ENCODE results near the gene ACVR1B. TPM values are rescaled to one million over a fixed set of nuclear protein-coding genes. Genes with fewer than 3 reads are reported as not detected.
A peak's percentile ranks its signal among the peaks of the same experiment; 100 is the strongest.

ACVR1B gene
- total and polyA plus RNA-seq, 2 experiments from 2014 or later: 2.4 to 7.5 TPM

DNA sequence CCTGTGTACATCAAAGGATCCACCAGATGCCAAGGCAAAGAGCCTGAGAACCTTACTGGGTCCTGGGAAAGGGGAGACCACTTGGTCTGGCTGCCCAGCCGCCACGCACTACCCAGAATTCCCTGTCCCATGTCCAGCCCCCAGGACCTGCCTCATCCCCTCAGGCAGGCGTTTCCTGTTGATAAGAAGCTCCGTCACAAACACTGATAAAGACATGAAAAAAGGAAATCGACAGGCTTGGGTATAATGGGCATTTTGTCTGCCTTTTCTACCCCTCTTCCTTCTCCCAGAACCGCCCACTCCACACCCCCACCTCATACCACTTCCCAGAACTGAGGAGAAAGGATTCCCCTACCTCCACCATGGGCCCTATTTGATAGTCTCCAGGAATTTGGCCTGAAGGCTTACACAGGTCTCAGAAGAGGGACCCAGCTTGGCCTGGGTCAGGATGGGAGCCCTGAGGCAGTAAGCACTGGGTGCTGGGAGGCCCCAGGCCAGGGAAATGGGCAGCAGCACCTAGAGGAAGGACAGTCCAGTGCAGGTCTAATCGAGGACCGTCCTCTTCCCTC lies 25.4 kb upstream of the ACVR1B start (continued):
- TF ChIP-seq ETS1 (IDR thresholded peaks at IDR 0.05) (no peak), CREB1 (CRISPR knock-in tag; IDR thresholded peaks at IDR 0.05; ENCODE audit: low read depth) (no peak), EZH2 (IDR thresholded peaks at IDR 0.05; ENCODE audit: low read depth, unreplicated experiment) (no peak), POLR2AphosphoS5 (IDR thresholded peaks at IDR 0.05; ENCODE audit: low read depth) (no peak), JUNB (IDR thresholded peaks at IDR 0.05; ENCODE audit: unreplicated experiment) (no peak)

- no peaks in the 10 kb centered on the region for H3K9me2 ChIP-seq (ENCODE audit: insufficient read depth)
- Mint-ChIP-seq H3K27me3 (ENCODE audit: insufficient read depth, low read depth, poor library complexity) (peaks cover 8% of the 10 kb centered on the region), H3K36me3 (ENCODE audit: low read depth) (no peaks in the 10 kb centered on the region), H3K4me3 (no peak overlapping the region), H3K9me3 (no peaks in the 10 kb centered on the region), H3K4me1 (peaks cover 14% of the 10 kb centered on the region), H3K27ac (no peak overlapping the region)
- H3K27me3 ChIP-seq (ENCODE audit: insufficient read depth): peaks cover 14% of the 10 kb centered on the region
- H2AFZ ChIP-seq: no peak overlapping the region
- TF ChIP-seq ZNF462 (CRISPR knock-in tag; IDR thresholded peaks at IDR 0.05) (no peak), CREB1 (CRISPR knock-in tag; IDR thresholded peaks at IDR 0.05; ENCODE audit: low read depth) (no peak), STAT1 (IDR thresholded peaks at IDR 0.05; ENCODE audit: unreplicated experiment) (no peak), ZNF331 (CRISPR knock-in tag; IDR thresholded peaks at IDR 0.05; ENCODE audit: low read depth) (no peak), POLR2AphosphoS5 (IDR thresholded peaks at IDR 0.05; ENCODE audit: low read depth) (no peak)
- TF ChIP-seq, protein P1, sequence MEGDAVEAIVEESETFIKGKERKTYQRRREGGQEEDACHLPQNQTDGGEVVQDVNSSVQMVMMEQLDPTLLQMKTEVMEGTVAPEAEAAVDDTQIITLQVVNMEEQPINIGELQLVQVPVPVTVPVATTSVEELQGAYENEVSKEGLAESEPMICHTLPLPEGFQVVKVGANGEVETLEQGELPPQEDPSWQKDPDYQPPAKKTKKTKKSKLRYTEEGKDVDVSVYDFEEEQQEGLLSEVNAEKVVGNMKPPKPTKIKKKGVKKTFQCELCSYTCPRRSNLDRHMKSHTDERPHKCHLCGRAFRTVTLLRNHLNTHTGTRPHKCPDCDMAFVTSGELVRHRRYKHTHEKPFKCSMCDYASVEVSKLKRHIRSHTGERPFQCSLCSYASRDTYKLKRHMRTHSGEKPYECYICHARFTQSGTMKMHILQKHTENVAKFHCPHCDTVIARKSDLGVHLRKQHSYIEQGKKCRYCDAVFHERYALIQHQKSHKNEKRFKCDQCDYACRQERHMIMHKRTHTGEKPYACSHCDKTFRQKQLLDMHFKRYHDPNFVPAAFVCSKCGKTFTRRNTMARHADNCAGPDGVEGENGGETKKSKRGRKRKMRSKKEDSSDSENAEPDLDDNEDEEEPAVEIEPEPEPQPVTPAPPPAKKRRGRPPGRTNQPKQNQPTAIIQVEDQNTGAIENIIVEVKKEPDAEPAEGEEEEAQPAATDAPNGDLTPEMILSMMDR (conservative IDR thresholded peaks at IDR 0.05; ENCODE audit: low read depth in 2 of 2): peak; percentile 69 to 75
- H3K27ac ChIP-seq (ENCODE audit: low read depth): no peak overlapping the region
- H3K4me2 ChIP-seq: no peak overlapping the region
- no peak overlapping the region for H3K4me3 ChIP-seq
- H3K79me2 ChIP-seq (replicated peaks; ENCODE audit: insufficient read depth): no peaks in the 10 kb centered on the region
- H4K20me1 ChIP-seq (replicated peaks; ENCODE audit: insufficient read depth): no peaks in the 10 kb centered on the region
- peak; percentile 23 for ATAC-seq
- DNase-seq (ENCODE audit: low spot score): peak; percentile 74
- no peaks in the 10 kb centered on the region for H3F3A ChIP-seq (replicated peaks; ENCODE audit: low read depth)
- 0 out of 2 replicates have a peak, but pooled peaks cover 4% of the 10 kb centered on the region for H3K4me1 ChIP-seq (ENCODE audit: insufficient read depth)
- no peaks in the 10 kb centered on the region for H3K36me3 ChIP-seq (ENCODE audit: insufficient read depth)
Observed at GRCh38 chr12:51926718-51927117, 24.8 kb upstream of the ACVR1B start.

All from GM23338 (cell line).